Skeletal muscle satellite cell (primary cell): ENCODE data around the gene BCL11A.
"Not testable (repeated sequence)": the region's sequence is repeated elsewhere in the genome, so short reads cannot be mapped to it uniquely, and the experiment has no call there.

Source experiments
- H3K27me3 ChIP-seq: 2 replicates; pipeline ENCODE4 v1.7.0; 2013; ENCODE audit warnings: low read length; ENCODE audit not compliant: control insufficient read depth, insufficient read depth
- H3K36me3 ChIP-seq: 2 replicates; pipeline ENCODE4 v1.7.0; 2013; ENCODE audit warnings: mild to moderate bottlenecking, control low read depth, low read length; ENCODE audit not compliant: insufficient read depth
- H3K4me1 ChIP-seq: 2 replicates; pipeline ENCODE4 v1.7.0; 2013; ENCODE audit warnings: low read length; ENCODE audit not compliant: control insufficient read depth, insufficient read depth
- H3K4me2 ChIP-seq: 2 replicates; pipeline ENCODE4 v1.7.0; 2013; ENCODE audit warnings: mild to moderate bottlenecking, low read length
- H3K4me3 ChIP-seq: 2 replicates; pipeline ENCODE4 v1.7.0; 2013; ENCODE audit warnings: low read length
- H3K9ac ChIP-seq: 2 replicates; pipeline ENCODE4 v1.7.0; 2013; ENCODE audit warnings: mild to moderate bottlenecking, low read depth, low read length, moderate library complexity
- H3K9me3 ChIP-seq: replicated peaks from 2 replicates; pipeline ENCODE4 v1.7.0; 2013; ENCODE audit warnings: mild to moderate bottlenecking, control low read depth, low read length

BCL11A gene

GRCh38 chr2:60432035-60432601 is 121.3 kb downstream of the BCL11A start:
- no peak overlapping the region for H3K9ac ChIP-seq
- H3K4me3 ChIP-seq, result no peak overlapping the region
- H3K9me3 ChIP-seq, result no peaks in the 10 kb centered on the region
- H3K36me3 ChIP-seq, result no peaks in the 10 kb centered on the region
- no peaks in the 10 kb centered on the region for H3K27me3 ChIP-seq
- no peak overlapping the region for H3K4me2 ChIP-seq
- H3K4me1 ChIP-seq, result no peaks in the 10 kb centered on the region

GRCh38 chr2:60429681-60430080 is 123.8 kb downstream of the BCL11A start:
- Histone ChIP-seq H3K27me3 (no peaks in the 10 kb centered on the region), H3K4me3 (no peak overlapping the region), H3K9me3 (no peaks in the 10 kb centered on the region), H3K4me2 (no peak overlapping the region), H3K4me1 (no peaks in the 10 kb centered on the region), H3K36me3 (no peaks in the 10 kb centered on the region), H3K9ac (no peak overlapping the region)

GRCh38 chr2:60426880-60427279 is 126.6 kb downstream of the BCL11A start:
- Histone ChIP-seq H3K9ac (no peak overlapping the region), H3K9me3 (no peaks in the 10 kb centered on the region), H3K4me2 (no peak overlapping the region), H3K27me3 (no peaks in the 10 kb centered on the region), H3K4me3 (no peak overlapping the region), H3K36me3 (no peaks in the 10 kb centered on the region), H3K4me1 (no peaks in the 10 kb centered on the region)

GRCh38 chr2:60426341-60426740 is 127.1 kb downstream of the BCL11A start:
- H3K9ac ChIP-seq, result no peak overlapping the region
- H3K9me3 ChIP-seq, result no peaks in the 10 kb centered on the region
- H3K4me1 ChIP-seq, result no peaks in the 10 kb centered on the region
- H3K36me3 ChIP-seq, result no peaks in the 10 kb centered on the region
- no peak overlapping the region for H3K4me3 ChIP-seq
- no peak overlapping the region for H3K4me2 ChIP-seq
- H3K27me3 ChIP-seq, result no peaks in the 10 kb centered on the region

DNA sequence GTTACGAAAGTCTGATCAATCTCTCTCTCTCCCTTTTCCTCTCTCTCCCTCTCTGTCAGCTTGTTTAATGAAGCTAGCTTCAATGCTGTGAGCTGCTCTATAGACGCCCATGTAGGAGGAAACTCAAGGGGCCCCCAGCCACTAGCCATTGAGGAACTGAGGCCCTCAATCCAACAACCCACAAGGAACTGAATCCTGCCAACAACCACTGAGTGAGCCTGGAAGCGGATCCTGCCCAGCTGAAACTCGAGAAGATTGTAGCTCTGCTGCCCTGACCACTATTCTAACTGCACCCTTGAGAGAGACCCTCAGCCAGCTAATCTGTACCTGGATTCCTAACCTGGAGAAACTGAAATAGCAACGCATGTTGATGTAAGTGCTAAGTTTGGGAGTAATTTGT is 129.2 kb downstream of the BCL11A start:
- no peak overlapping the region for H3K4me2 ChIP-seq
- H3K36me3 ChIP-seq, result no peaks in the 10 kb centered on the region
- no peaks in the 10 kb centered on the region for H3K4me1 ChIP-seq
- no peak overlapping the region for H3K4me3 ChIP-seq
- H3K9me3 ChIP-seq, result no peaks in the 10 kb centered on the region
- no peaks in the 10 kb centered on the region for H3K27me3 ChIP-seq
- H3K9ac ChIP-seq, result no peak overlapping the region

- no peak overlapping the region for H3K4me3 ChIP-seq
- H3K9me3 ChIP-seq, result no peaks in the 10 kb centered on the region
- no peak overlapping the region for H3K4me2 ChIP-seq
- H3K4me1 ChIP-seq, result no peaks in the 10 kb centered on the region
- no peak overlapping the region for H3K9ac ChIP-seq
- no peaks in the 10 kb centered on the region for H3K36me3 ChIP-seq
- H3K27me3 ChIP-seq, result no peaks in the 10 kb centered on the region
Measured at GRCh38 chr2:60423505-60423904, 129.9 kb downstream of the BCL11A start.

DNA sequence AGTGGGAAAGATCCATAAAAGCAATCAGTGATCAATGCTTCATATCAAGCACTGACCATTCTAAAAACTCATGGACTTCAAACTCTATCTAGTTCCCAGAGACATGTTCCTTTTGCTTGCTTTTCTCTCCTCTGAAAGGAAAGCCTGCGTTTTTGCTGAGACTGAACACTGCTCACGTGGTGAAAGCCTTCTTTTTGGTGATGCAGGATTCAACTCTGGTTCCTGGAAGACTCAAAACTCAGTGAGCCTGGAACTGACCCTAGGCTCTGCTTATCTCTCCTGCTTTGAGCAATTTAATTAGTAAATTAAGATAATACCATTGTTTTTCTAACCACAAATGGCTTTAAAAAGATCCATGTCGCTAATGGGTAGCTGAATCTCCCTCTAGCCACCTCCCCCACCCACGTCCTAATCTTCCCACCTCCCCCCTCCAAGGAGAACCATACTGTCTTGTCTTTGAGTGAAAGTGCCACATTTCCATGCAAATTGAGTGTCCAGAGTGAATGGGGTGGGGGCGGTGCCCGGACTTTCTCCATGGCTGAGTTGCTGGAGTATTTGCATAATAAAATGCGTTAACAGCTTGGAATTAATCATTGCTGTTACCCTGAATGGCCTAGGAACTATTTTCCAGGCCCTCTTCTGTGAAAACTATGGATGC is 130.5 kb downstream of the BCL11A start:
- Histone ChIP-seq H3K27me3 (no peaks in the 10 kb centered on the region), H3K4me1 (no peaks in the 10 kb centered on the region), H3K4me2 (no peak overlapping the region), H3K9ac (no peak overlapping the region), H3K36me3 (no peaks in the 10 kb centered on the region), H3K9me3 (no peaks in the 10 kb centered on the region), H3K4me3 (no peak overlapping the region)

- H3K4me3 ChIP-seq, H3K27me3 ChIP-seq, H3K9ac ChIP-seq, H3K9me3 ChIP-seq, H3K4me2 ChIP-seq, H3K4me1 ChIP-seq, H3K36me3 ChIP-seq: not testable (repeated sequence)
Measured at GRCh38 chr2:60417210-60417609, 136.2 kb downstream of the BCL11A start.

- H3K36me3 ChIP-seq, result no peaks in the 10 kb centered on the region
- no peak overlapping the region for H3K4me2 ChIP-seq
- no peaks in the 10 kb centered on the region for H3K4me1 ChIP-seq
- no peaks in the 10 kb centered on the region for H3K9me3 ChIP-seq
- no peak overlapping the region for H3K9ac ChIP-seq
- no peak overlapping the region for H3K4me3 ChIP-seq
- no peaks in the 10 kb centered on the region for H3K27me3 ChIP-seq
Measured at GRCh38 chr2:60416221-60417008, 137.0 kb downstream of the BCL11A start.

DNA sequence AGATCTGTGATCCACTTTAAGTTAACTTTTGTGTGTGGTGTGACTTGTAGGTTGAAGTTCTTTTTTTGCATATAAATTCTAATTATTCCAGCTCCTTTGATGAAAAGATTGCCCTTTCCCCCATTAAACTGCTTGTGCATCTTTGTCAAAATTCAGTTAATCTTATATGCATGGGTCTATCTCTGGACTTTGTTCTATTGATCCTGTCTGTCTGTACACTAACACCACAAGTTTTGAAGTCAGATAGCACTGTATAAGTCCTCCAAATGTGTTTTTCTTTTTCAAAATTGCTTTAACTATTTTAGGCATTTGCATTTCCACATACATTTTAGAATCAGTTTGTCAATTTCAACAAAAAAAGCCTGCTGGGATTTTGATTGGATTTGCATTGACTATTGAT is 137.6 kb downstream of the BCL11A start:
- no peaks in the 10 kb centered on the region for H3K4me1 ChIP-seq
- no peak overlapping the region for H3K4me3 ChIP-seq
- H3K9ac ChIP-seq, result no peak overlapping the region
- no peaks in the 10 kb centered on the region for H3K36me3 ChIP-seq
- H3K27me3 ChIP-seq, result no peaks in the 10 kb centered on the region
- H3K4me2 ChIP-seq, result no peak overlapping the region
- no peaks in the 10 kb centered on the region for H3K9me3 ChIP-seq

- Histone ChIP-seq H3K36me3 (no peaks in the 10 kb centered on the region), H3K4me1 (no peaks in the 10 kb centered on the region), H3K4me3 (no peak overlapping the region)
Measured at GRCh38 chr2:60414495-60415138, 138.8 kb downstream of the BCL11A start.

More at GRCh38 chr2:60414495-60415138, 138.8 kb downstream of the BCL11A start:
- no peak overlapping the region for H3K9ac ChIP-seq
- no peaks in the 10 kb centered on the region for H3K9me3 ChIP-seq
- H3K27me3 ChIP-seq, result no peaks in the 10 kb centered on the region
- H3K4me2 ChIP-seq, result no peak overlapping the region
